Stimulated activated naive CD4-positive, alpha-beta T cell (primary cell): Measurements from ENCODE around the gene NTMT2.
A peak's percentile ranks its signal among the peaks of the same experiment; 100 is the strongest.
"Not testable (repeated sequence)": the region's sequence is repeated elsewhere in the genome, so short reads cannot be mapped to it uniquely, and the experiment has no call there.

Source experiments
- DNase-seq, 6 experiments: peaks; one replicate each; lab custom pipeline; 2025; lab: John Stamatoyannopoulos, UW

NTMT2 gene

GRCh38 chr1:170145770-170146676, at the start of gene NTMT2:
Gene NTMT2, plus strand, starts transcription at chr1:170145959. Its CDS starts 149 bp downstream, at chr1:170146108.
- no peak for DNase-seq

- no peak for DNase-seq
Measured at GRCh38 chr1:170095976-170096748, 49.6 kb upstream of the NTMT2 start.

- DNase-seq: no peak
Measured at GRCh38 chr1:170096806-170097340, 48.9 kb upstream of the NTMT2 start.

DNA sequence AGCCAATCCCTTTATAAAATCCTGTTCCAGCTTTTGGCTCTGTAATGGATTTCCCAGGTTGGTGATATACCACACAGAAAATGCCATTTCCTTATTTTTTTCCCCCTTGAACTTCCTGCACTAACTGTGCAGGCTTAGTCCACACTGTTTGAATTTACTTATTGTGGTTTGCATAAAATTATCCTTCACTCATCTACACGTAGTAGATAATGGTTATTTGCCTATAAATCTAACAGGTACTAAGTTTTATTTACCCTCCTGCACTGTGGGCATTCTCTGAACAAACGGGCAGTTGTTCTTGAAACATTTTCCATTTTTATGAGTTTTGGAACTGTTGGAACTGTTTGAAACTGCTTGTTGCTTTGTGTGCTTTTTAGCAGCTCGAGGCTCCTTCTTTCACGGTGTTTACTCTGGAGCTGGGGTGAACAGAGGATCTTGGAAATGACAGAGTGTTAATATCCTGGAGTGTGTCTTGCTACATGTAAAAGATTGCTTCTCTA, 48.3 kb upstream of the NTMT2 start:
- DNase-seq: no peak

DNA sequence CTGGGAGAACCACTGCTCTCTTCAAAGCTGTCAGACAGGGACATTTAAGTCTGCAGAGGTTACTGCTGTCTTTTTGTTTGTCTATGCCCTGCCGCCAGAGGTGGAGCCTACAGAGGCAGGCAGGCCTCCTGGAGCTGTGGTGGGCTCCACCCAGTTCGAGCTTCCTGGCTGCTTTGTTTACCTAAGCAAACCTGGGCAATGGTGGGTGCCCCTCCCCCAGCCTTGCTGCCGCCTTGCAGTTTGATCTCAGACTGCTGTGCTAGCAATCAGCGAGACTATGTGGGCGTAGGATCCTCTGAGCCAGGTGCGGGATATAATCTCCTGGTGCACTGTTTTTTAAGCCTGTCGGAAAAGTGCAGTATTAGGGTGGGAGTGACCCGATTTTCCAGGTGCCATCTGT, 32.6 kb upstream of the NTMT2 start:
- not testable (repeated sequence) for DNase-seq

- DNase-seq: no peak
Measured at GRCh38 chr1:170114906-170115305, 30.9 kb upstream of the NTMT2 start.

DNA sequence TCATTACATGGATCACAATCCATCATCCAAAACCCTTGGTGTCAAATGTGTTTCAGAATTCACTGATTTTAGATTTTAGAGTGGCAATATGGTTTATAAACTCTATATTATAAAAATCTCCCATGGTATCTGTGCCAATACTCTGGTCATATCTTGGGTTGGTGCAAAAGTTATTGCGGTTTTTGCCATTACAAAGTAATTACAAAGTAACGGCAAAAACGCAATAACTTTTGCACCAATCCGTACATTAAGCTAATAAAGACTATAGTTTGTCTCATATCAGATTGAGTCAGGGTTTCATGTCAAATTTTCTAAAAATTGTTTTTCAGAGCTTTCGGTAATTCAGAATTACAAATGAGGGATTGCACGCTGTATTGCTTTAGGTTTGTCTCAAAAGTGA, 23.4 kb upstream of the NTMT2 start:
- no peak for DNase-seq

GRCh38 chr1:170125269-170125668, 20.5 kb upstream of the NTMT2 start:
- DNase-seq: no peak

GRCh38 chr1:170126696-170127095, 19.1 kb upstream of the NTMT2 start:
- DNase-seq: no peak

- no peak for DNase-seq
Measured at GRCh38 chr1:170131450-170131849, 14.3 kb upstream of the NTMT2 start.

DNA sequence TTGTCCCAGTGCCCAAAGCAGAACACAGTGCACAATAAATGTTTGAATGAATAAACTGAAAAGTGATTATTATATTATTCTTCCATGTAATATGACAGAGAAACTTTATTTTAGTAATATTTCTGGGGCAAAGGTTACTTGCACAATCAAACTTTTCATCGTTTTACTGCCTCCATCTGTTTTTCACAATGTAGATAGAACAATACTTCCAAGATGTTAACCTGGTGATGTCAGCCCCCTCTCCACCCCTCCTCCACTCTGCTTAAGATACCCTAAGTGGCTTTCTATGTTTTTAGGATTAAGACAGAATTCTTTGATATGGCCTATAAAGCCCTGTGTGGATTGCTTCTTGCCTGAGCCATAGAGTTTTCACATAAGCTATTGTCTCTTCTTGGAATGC, 13.8 kb upstream of the NTMT2 start:
- no peak for DNase-seq

- DNase-seq: no peak
Measured at GRCh38 chr1:170133766-170134495, 11.8 kb upstream of the NTMT2 start.

- no peak for DNase-seq
Measured at GRCh38 chr1:170134521-170134920, 11.2 kb upstream of the NTMT2 start.

DNA sequence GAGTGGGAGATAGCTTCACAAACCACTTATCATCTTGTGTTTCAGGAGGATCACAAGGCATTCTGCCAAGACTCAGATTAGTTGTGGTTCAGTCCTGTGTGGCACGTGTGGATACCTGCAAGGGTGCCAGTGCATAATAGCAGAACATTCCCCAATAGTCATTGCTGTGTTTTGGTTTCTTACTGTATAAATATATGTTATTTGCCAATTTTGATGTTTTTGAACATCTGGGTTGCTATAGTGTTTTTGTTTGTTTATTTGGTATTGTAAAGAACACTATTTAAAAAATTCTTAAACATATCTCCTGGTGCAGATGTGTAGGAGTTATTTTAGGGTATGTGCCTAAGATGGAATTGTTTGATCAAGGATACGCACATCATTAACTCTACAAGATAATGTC, 5.4 kb upstream of the NTMT2 start:
- no peak for DNase-seq

- no peak for DNase-seq
Measured at GRCh38 chr1:170145061-170145460, 698 bp upstream of the NTMT2 start.

- DNase-seq: peak in 2 of 6 experiments; percentile 1 to 21
Measured at GRCh38 chr1:170146720-170147263, 1.0 kb downstream of the NTMT2 start.

GRCh38 chr1:170149241-170149640, 3.5 kb downstream of the NTMT2 start:
- no peak for DNase-seq

- no peak for DNase-seq
Measured at GRCh38 chr1:170150016-170150415, 4.3 kb downstream of the NTMT2 start.

DNA sequence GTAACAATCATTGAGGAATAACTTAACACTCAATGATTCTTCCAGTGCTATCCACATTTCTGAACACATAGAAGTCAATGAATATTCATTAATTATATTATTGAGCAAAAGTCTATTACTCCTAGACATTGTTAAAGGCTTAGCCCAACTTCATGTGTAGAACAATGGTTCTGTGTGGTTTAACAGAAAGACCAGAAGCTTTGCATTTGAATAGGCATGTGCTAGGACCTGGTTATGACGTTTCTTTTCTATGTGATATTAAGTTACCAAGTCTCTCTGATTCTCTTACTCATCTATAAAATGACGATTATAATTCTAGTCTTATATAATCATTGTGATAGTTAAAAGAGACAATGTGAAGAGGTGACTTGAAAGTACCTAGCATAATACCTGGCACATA, 5.2 kb downstream of the NTMT2 start:
- no peak for DNase-seq

DNA sequence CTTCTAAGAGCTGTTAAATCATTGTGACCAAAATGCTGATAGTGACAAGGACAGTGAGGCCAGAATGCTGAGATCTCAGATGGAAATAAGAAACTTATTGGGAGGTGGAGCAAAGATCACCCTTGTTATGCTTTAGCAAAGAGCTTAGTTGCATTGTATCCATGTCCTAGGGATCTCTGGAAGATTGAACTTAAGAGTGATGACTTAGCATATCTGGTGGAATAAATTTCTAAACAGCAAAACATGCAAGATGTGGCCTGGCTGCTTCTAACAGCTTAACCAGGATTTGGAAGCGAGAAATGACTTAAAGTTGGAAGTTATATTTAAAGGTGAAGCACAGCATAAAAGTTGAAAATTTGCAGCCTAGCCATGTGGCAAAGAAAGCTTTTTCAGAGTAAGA, 7.7 kb downstream of the NTMT2 start:
- no peak for DNase-seq

DNA sequence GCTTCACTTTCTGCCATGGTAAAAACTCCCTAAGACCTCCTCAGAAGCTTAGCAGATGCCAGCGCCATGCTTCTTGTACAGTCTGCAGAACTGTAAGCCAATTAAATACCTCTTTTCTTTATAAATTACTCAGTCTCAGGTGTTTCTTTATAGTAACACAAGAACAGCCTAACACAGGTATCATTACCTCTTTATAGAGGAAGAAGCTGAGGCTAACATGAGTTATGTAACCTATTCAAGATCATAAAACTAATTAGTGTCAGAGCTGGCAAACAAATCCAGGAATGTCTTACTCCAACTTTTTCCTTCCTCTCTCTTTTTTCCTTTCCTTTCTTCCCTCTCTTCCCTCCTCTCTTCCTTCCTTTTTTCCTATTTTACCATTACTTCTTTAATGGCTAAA, 9.3 kb downstream of the NTMT2 start:
- DNase-seq: no peak

- no peak for DNase-seq
Measured at GRCh38 chr1:170156594-170156993, 10.8 kb downstream of the NTMT2 start.
